ENCODE data around the gene SCAPER.
"Not testable (repeated sequence)": the region's sequence is repeated elsewhere in the genome, so short reads cannot be mapped to it uniquely, and the experiment has no call there.

- not testable (repeated sequence) for TF ChIP-seq EGR1 (IDR thresholded peaks at IDR 0.05; ENCODE audit: low read depth in 2 of 2); ZBTB33 (IDR thresholded peaks at IDR 0.05); CTCF (IDR thresholded peaks at IDR 0.05; ENCODE audit: low read depth, low read length, missing input control); REST (IDR thresholded peaks at IDR 0.05); RAD21 (IDR thresholded peaks at IDR 0.05); TAF1 (conservative IDR thresholded peaks at IDR 0.05); FOXA1 (IDR thresholded peaks at IDR 0.05); YY1 (IDR thresholded peaks at IDR 0.05); SP1 (IDR thresholded peaks at IDR 0.05)
These were observed 394.5 kb downstream of the SCAPER start for GRCh38 chr15:76510663-76511062.
